ENCODE measurements around the gene EIF4EBP2. TPM values are rescaled to one million over a fixed set of nuclear protein-coding genes. Genes with fewer than 3 reads are reported as not detected.
A peak's percentile ranks its signal among the peaks of the same experiment; 100 is the strongest.

The EIF4EBP2 gene
- total RNA-seq, 1 experiment from 2014 or later, result 14.3 TPM

DNA sequence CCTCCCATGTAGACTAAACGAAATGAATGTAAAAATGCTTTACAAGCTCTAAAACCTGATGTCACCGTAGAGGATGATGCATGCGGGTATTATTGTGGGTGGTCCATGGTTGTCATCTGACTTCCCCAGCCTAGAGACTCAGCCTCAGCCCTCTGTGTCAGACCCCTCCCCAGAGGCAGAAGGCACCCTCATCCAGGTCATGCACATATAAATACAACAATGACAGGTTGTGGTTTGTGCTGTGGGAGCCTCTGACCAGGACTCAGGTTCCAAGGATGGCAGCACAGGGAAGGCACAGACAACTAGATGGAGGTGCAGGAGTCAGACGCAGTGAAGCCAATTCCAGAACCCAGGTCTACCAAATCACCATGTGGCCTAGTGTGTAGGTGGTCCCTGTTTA, 40.8 kb downstream of the EIF4EBP2 start:
- in situ Hi-C loops (cut with HindIII; ENCODE audit: low pct_unique_long_range_greater_than_20kb, low sequenced_read_pairs), result no loop called here

GRCh38 chr10:70445718-70446657, 42.0 kb downstream of the EIF4EBP2 start:
- in situ Hi-C loops (cut with HindIII; ENCODE audit: low pct_unique_long_range_greater_than_20kb, low sequenced_read_pairs), result no loop called here
- DNase-seq (ENCODE audit: low read depth, low spot score), result no peak

More for the DNA sequence above, 40.8 kb downstream of the EIF4EBP2 start:
- DNase-seq (ENCODE audit: low read depth, low spot score), result no peak

GRCh38 chr10:70448236-70448635, 44.3 kb downstream of the EIF4EBP2 start:
- in situ Hi-C loops (cut with HindIII; ENCODE audit: low pct_unique_long_range_greater_than_20kb, low sequenced_read_pairs), result no loop called here
- DNase-seq (ENCODE audit: low read depth, low spot score), result no peak

DNA sequence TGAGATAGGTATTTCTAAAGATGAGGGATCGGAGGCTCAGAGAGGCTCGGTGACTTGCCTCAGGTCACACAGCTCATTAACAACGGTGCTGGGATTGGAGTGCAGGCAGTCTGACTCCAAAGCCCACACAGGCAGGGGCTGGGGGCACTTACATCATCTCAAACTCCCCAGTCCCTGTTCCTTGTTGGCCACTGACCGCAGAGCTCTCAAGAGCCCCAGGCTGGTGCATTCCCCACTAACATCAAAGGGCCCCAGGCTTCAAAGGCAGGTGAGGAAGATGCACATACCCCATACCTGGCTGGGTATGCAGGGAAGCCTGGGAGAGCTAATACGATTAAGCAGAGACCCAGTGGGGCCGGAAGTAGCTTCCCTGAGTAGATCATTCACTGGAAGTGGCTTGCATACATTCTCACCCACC, 51.3 kb downstream of the EIF4EBP2 start:
- DNase-seq (ENCODE audit: low read depth, low spot score), result no peak
- in situ Hi-C loops (cut with HindIII; ENCODE audit: low pct_unique_long_range_greater_than_20kb, low sequenced_read_pairs), result no loop called here

GRCh38 chr10:70456164-70456563, 52.2 kb downstream of the EIF4EBP2 start:
- DNase-seq (ENCODE audit: low read depth, low spot score), result no peak
- in situ Hi-C loops (cut with HindIII; ENCODE audit: low pct_unique_long_range_greater_than_20kb, low sequenced_read_pairs), result no loop called here

DNA sequence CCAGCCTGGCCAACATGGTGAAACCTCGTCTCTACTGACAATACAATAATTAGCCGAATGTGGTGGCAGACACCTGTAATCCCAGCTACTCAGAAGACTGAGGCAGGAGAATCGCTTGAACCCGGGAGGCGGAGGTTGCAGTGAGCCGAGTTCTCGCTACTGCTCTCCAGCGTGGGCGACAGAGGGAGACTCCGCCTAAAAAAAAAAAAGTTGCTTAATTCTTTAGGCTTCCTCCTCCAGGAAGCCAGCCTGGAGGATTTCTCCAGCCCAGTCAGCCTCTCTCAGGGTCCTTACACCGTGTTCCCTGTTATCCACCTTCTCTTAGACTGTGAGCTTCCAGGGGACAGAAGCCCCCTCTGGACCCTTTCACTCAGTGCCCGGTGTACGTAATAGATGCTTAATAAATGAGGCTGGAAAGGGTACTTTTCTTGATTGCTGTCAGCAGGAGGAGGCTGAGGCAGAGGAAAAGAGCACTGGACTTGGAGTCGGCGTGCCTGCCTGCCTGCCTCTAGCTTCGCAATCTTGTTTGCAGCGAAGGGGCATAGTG, 53.9 kb downstream of the EIF4EBP2 start:
- in situ Hi-C loops (cut with HindIII; ENCODE audit: low pct_unique_long_range_greater_than_20kb, low sequenced_read_pairs), result no loop called here
- no peak for DNase-seq (ENCODE audit: low read depth, low spot score)

DNA sequence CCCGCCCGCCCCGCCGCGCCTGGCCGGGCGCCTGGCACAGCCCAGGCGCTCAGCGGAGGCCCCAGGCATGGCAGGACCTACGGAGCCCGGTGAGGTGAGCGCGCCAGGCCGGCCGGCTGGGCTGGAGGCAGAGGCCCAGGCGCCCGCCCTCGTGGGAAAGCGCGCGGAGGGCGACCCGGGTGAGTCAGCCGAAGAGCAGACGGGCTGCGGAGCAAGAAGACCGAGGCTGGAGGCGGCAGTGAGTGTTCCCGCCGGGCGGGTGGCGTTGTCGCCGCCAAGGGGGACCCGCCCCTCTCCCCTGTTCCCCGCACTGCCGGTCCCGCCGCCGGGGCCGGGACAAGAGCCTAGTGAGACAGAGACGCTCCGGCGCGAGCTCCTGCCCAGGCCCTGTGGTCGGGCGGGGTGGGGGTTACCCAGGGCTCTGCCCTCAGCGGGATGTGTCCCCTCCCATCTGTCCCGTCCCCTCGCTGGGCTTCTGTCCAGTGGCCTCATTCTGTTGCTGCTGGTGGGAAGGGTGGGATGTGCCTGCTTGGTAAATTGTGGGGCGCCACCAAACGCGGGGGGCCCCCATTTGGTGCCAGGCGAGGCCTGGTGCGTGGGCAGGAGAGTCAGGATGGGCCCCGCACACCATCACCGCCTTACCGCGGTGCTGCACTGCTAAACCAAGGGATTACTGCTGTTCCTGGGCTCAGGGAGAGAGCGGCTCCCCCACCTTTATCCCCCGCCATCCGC, 54.5 kb downstream of the EIF4EBP2 start:
- in situ Hi-C loops (cut with HindIII; ENCODE audit: low pct_unique_long_range_greater_than_20kb, low sequenced_read_pairs), result no loop called here
- DNase-seq (ENCODE audit: low read depth, low spot score), result no peak

DNA sequence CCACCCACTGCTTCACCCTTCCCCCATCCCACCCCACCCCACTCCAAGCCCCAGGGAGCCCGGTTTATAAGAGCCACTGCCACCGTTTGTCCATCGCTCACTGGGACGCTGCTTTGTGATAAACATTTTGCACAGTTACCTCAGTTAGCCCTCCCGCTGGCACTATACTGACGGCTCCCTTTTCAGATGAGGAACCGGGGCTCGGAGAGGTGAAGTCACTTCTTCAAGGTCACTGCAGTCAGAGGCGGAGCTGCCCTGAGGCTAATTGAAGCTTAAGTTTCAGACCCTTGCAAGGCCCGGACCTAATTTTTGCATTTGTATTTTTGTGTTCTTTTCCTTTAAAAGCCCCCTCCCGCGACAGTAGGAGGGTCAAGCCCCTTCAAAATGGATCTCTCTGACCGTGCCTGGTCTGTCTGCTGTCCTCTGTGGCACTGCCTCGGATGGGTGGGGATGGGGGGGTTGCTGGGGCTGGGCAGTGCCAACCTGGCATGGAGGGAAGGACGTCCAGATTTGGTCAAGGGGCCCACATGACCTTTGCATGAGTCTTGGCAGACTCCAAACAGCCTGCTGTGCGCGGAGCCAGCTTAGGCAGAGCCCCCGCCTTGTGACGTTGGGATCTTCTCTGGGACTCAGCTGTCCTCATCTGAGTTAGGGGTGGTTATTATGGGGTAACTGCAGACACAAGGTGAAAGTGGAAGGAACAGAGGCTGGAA, 55.3 kb downstream of the EIF4EBP2 start:
- in situ Hi-C loops (cut with HindIII; ENCODE audit: low pct_unique_long_range_greater_than_20kb, low sequenced_read_pairs), result no loop called here
- DNase-seq (ENCODE audit: low read depth, low spot score), result no peak

- in situ Hi-C loops (cut with HindIII; ENCODE audit: low pct_unique_long_range_greater_than_20kb, low sequenced_read_pairs), result no loop called here
- DNase-seq (ENCODE audit: low read depth, low spot score), result no peak
Measured at GRCh38 chr10:70459774-70460490, 56.0 kb downstream of the EIF4EBP2 start.

- peak; percentile 62 for DNase-seq (ENCODE audit: low read depth, low spot score)
- in situ Hi-C loops (cut with HindIII; ENCODE audit: low pct_unique_long_range_greater_than_20kb, low sequenced_read_pairs), result no loop called here
Measured at GRCh38 chr10:70461397-70462348, 57.7 kb downstream of the EIF4EBP2 start.

- no peak for DNase-seq (ENCODE audit: low read depth, low spot score)
- in situ Hi-C loops (cut with HindIII; ENCODE audit: low pct_unique_long_range_greater_than_20kb, low sequenced_read_pairs), result no loop called here
Measured at GRCh38 chr10:70462349-70462984, 58.5 kb downstream of the EIF4EBP2 start.

DNA sequence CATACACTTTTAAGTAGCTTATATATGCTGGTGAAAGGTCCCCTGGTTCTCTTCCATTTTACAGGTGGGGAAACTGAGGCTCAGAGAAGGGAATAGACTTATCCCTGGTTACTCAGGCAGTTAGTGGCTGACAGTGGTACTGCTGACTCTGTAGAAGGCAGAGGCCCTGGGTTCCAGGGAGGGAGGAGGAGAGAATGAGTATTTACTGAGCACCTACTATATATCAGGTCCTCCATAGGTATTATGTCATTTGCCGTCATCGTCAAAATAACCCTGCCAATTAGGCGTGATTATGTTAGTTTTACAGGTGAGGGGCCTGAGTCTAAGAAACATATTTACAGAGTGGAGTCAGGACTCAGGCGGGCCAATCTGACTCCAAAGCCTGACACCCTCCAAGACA, 61.3 kb downstream of the EIF4EBP2 start:
- no peak for DNase-seq (ENCODE audit: low read depth, low spot score)
- in situ Hi-C loops (cut with HindIII; ENCODE audit: low pct_unique_long_range_greater_than_20kb, low sequenced_read_pairs), result no loop called here

DNA sequence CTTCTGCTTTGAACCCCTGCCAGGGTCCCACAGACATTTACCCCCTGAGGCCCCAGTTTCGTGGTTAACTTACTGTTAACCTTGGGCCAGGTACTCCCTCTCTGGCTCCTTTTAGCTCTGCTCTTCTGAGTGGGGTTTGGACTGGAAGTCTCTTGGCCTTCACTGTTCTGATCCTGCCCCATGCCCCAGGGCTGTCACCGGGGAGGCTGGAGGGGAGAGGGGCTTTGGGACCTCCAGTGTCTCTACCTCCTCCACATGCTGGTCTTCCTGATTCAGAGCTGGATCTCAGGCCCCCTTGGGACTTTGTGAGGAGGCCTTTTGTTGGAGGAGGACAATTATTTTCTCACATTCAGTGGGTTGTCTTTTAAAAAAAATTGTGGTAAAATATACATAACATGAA, 61.9 kb downstream of the EIF4EBP2 start:
- no peak for DNase-seq (ENCODE audit: low read depth, low spot score)
- in situ Hi-C loops (cut with HindIII; ENCODE audit: low pct_unique_long_range_greater_than_20kb, low sequenced_read_pairs), result no loop called here

GRCh38 chr10:70466951-70467350, 63.0 kb downstream of the EIF4EBP2 start:
- no peak for DNase-seq (ENCODE audit: low read depth, low spot score)
- in situ Hi-C loops (cut with HindIII; ENCODE audit: low pct_unique_long_range_greater_than_20kb, low sequenced_read_pairs), result no loop called here

GRCh38 chr10:70472799-70473454, 69.0 kb downstream of the EIF4EBP2 start:
- no peak for DNase-seq (ENCODE audit: low read depth, low spot score)
- in situ Hi-C loops (cut with HindIII; ENCODE audit: low pct_unique_long_range_greater_than_20kb, low sequenced_read_pairs), result no loop called here

All from SK-MEL-5 (cell line).